Peyer's patch (tissue), 4 donors: ENCODE measurements around the gene BOC.

ENCODE experiments used
- CTCF ChIP-seq, 6 experiments: fragments of 450-650 bp in 4 of 6; fragments of 200-600 bp in 2 of 6; sonication (generic) in 1 of 6; IDR thresholded peaks; one replicate each; pipeline ENCODE4 v1.5.1; 2017 to 2019; ENCODE audit warnings: antibody characterized with exemption in 6 of 6, mild to moderate bottlenecking in 3 of 6, moderate library complexity in 1 of 6
- POLR2A ChIP-seq, 2 donors: fragments of 450-650 bp; IDR thresholded peaks; one replicate each; pipeline ENCODE4 v1.5.1; 2017; ENCODE audit warnings: antibody characterized with exemption in 2 of 2, mild to moderate bottlenecking in 2 of 2, moderate library complexity in 2 of 2

- TF ChIP-seq CTCF (IDR thresholded peaks at IDR 0.05) (no peak), POLR2A (IDR thresholded peaks at IDR 0.05) (no peak)
Measured at GRCh38 chr3:113330742-113331141, 119.4 kb downstream of the BOC start.
